Central memory CD8-positive, alpha-beta T cell (primary cell): ENCODE measurements around the gene CAPRIN1.

ENCODE experiments used
- ATAC-seq: fragments of 150-1000 bp; cut with Tn5 transposase; replicated peaks from 2 replicates; pipeline ENCODE4 v1.10.0; 2022; ENCODE audit warnings: mild to moderate bottlenecking, moderate FRiP score, moderate number of reproducible peaks; ENCODE audit not compliant: poor library complexity, severe bottlenecking; ENCODE audit errors: extremely low read depth
- DNase-seq, 2 donors: peaks; one replicate each; pipeline ENCODE4 v3.0.0; 2021; ENCODE audit warnings: low spot score in 2 of 2
- H3K27ac Mint-ChIP-seq: one replicate; pipeline ENCODE4 v1.8.0; 2022; ENCODE audit warnings: low read depth, mild to moderate bottlenecking, moderate library complexity, mixed read lengths
- H3K27me3 Mint-ChIP-seq: one replicate; pipeline ENCODE4 v1.8.0; 2022; ENCODE audit warnings: mixed read lengths
- H3K36me3 Mint-ChIP-seq: one replicate; pipeline ENCODE4 v1.8.0; 2022; ENCODE audit warnings: mild to moderate bottlenecking, moderate library complexity, mixed read lengths; ENCODE audit not compliant: insufficient read depth
- H3K4me1 Mint-ChIP-seq: one replicate; pipeline ENCODE4 v1.8.0; 2022; ENCODE audit warnings: mixed read lengths
- H3K4me3 Mint-ChIP-seq: one replicate; pipeline ENCODE4 v1.8.0; 2022; ENCODE audit warnings: mild to moderate bottlenecking, moderate library complexity, mixed read lengths
- H3K9me3 Mint-ChIP-seq: one replicate; pipeline ENCODE4 v1.8.0; 2022; ENCODE audit warnings: mixed read lengths

Gene CAPRIN1

GRCh38 chr11:34143048-34143447 is 91.5 kb downstream of the CAPRIN1 start:
- no peaks in the 10 kb centered on the region for H3K4me1 Mint-ChIP-seq
- DNase-seq (no peak), ATAC-seq (no peak)
- peaks cover 56% of the 10 kb centered on the region for H3K36me3 Mint-ChIP-seq
- H3K4me3 Mint-ChIP-seq, result no peak overlapping the region
- no peak overlapping the region for H3K27ac Mint-ChIP-seq
- H3K27me3 Mint-ChIP-seq, result no peaks in the 10 kb centered on the region
- H3K9me3 Mint-ChIP-seq, result no peaks in the 10 kb centered on the region

- DNase-seq (no peak), ATAC-seq (no peak)
- H3K4me3 Mint-ChIP-seq, result no peak overlapping the region
- H3K27me3 Mint-ChIP-seq, result no peaks in the 10 kb centered on the region
- no peak overlapping the region for H3K27ac Mint-ChIP-seq
- H3K9me3 Mint-ChIP-seq, result no peaks in the 10 kb centered on the region
- no peaks in the 10 kb centered on the region for H3K4me1 Mint-ChIP-seq
- peaks cover 50% of the 10 kb centered on the region for H3K36me3 Mint-ChIP-seq
These were observed 93.5 kb downstream of the CAPRIN1 start for GRCh38 chr11:34145073-34145472.

- Mint-ChIP-seq H3K36me3 (peaks cover 44% of the 10 kb centered on the region), H3K27ac (no peak overlapping the region), H3K4me1 (no peaks in the 10 kb centered on the region), H3K4me3 (no peak overlapping the region), H3K27me3 (no peaks in the 10 kb centered on the region), H3K9me3 (no peaks in the 10 kb centered on the region)
- ATAC-seq, result no peak
- no peak for DNase-seq
These were observed 94.4 kb downstream of the CAPRIN1 start for GRCh38 chr11:34145847-34146381.

GRCh38 chr11:34146411-34146810 is 94.9 kb downstream of the CAPRIN1 start:
- Mint-ChIP-seq H3K9me3 (no peaks in the 10 kb centered on the region), H3K4me3 (no peak overlapping the region), H3K4me1 (no peaks in the 10 kb centered on the region), H3K27me3 (no peaks in the 10 kb centered on the region), H3K27ac (no peak overlapping the region), H3K36me3 (peaks cover 44% of the 10 kb centered on the region)
- no peak for DNase-seq
- ATAC-seq, result no peak

- Mint-ChIP-seq H3K36me3 (peaks cover 40% of the 10 kb centered on the region), H3K27me3 (no peaks in the 10 kb centered on the region), H3K27ac (no peak overlapping the region), H3K9me3 (no peaks in the 10 kb centered on the region), H3K4me3 (no peak overlapping the region), H3K4me1 (peaks cover 2% of the 10 kb centered on the region)
- ATAC-seq (no peak), DNase-seq (no peak)
These were observed 95.3 kb downstream of the CAPRIN1 start for GRCh38 chr11:34146866-34147265.

GRCh38 chr11:34147581-34147980 is 96.0 kb downstream of the CAPRIN1 start:
- Mint-ChIP-seq H3K4me1 (peaks cover 4% of the 10 kb centered on the region), H3K4me3 (no peak overlapping the region), H3K36me3 (peaks cover 33% of the 10 kb centered on the region), H3K27ac (no peak overlapping the region), H3K9me3 (no peaks in the 10 kb centered on the region), H3K27me3 (no peaks in the 10 kb centered on the region)
- ATAC-seq, result no peak
- no peak for DNase-seq

GRCh38 chr11:34148504-34149165 is 97.1 kb downstream of the CAPRIN1 start:
- ATAC-seq (no peak), DNase-seq (no peak)
- H3K4me1 Mint-ChIP-seq, result peaks cover 9% of the 10 kb centered on the region
- H3K4me3 Mint-ChIP-seq, result no peak overlapping the region
- H3K27ac Mint-ChIP-seq, result no peak overlapping the region
- no peaks in the 10 kb centered on the region for H3K27me3 Mint-ChIP-seq
- H3K36me3 Mint-ChIP-seq, result peaks cover 26% of the 10 kb centered on the region
- H3K9me3 Mint-ChIP-seq, result no peaks in the 10 kb centered on the region

GRCh38 chr11:34149274-34149673 is 97.7 kb downstream of the CAPRIN1 start:
- Mint-ChIP-seq H3K9me3 (no peaks in the 10 kb centered on the region), H3K36me3 (peaks cover 25% of the 10 kb centered on the region), H3K4me3 (no peak overlapping the region), H3K27ac (no peak overlapping the region), H3K4me1 (peaks cover 9% of the 10 kb centered on the region), H3K27me3 (no peaks in the 10 kb centered on the region)
- DNase-seq, result no peak
- no peak for ATAC-seq

GRCh38 chr11:34149786-34150185 is 98.3 kb downstream of the CAPRIN1 start:
- ATAC-seq, result no peak
- DNase-seq, result no peak
- H3K27ac Mint-ChIP-seq, result no peak overlapping the region
- H3K4me1 Mint-ChIP-seq, result peaks cover 9% of the 10 kb centered on the region
- H3K27me3 Mint-ChIP-seq, result no peaks in the 10 kb centered on the region
- H3K4me3 Mint-ChIP-seq, result no peak overlapping the region
- H3K36me3 Mint-ChIP-seq, result peaks cover 21% of the 10 kb centered on the region
- no peaks in the 10 kb centered on the region for H3K9me3 Mint-ChIP-seq

- no peak for ATAC-seq
- Mint-ChIP-seq H3K36me3 (peaks cover 15% of the 10 kb centered on the region), H3K4me3 (no peak overlapping the region), H3K4me1 (peaks cover 9% of the 10 kb centered on the region), H3K9me3 (no peaks in the 10 kb centered on the region), H3K27me3 (no peaks in the 10 kb centered on the region), H3K27ac (no peak overlapping the region)
- DNase-seq, result no peak
These were observed 99.1 kb downstream of the CAPRIN1 start for GRCh38 chr11:34150494-34151151.
